ENCODE measurements around the gene PCSK5. TPM values are rescaled to one million over a fixed set of nuclear protein-coding genes. Genes with fewer than 3 reads are reported as not detected.

Gene PCSK5
- total RNA-seq, 1 experiment from 2014 or later = 7.5 TPM

DNA sequence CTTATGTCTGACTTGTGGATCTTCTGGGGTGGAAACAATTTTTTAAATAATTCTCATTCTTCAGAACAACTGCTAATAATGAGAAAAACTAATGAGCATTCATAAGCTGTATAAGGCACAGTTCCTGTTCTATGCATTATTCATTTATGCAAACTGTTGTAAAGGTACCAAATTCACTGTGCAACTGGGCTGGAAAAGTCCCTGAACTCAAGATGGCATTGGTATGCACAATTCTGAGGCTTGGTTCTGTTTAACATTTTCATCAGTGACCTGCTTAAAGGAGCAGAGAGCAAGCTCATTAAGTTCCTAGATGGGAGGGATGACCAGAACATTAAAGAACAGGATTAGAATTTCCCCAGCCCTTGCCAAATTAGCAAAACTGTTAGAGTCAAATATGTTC, 399.2 kb downstream of the PCSK5 start:
- Histone ChIP-seq H4K20me1 (ENCODE audit: control insufficient read depth, insufficient read depth, insufficient read length) (no peaks in the 10 kb centered on the region), H3K27me3 (ENCODE audit: insufficient read depth, low read length) (no peaks in the 10 kb centered on the region), H3K79me2 (ENCODE audit: insufficient read depth, low read length) (no peaks in the 10 kb centered on the region), H2BK15ac (ENCODE audit: low read depth, low read length) (no peak overlapping the region), H3T11ph (ENCODE audit: low read length) (no peak overlapping the region), H3K14ac (ENCODE audit: insufficient read depth, low read length) (no peak overlapping the region), H3K79me1 (ENCODE audit: insufficient read depth, low read depth, low read length, poor library complexity, severe bottlenecking) (no peaks in the 10 kb centered on the region), H3K23ac (ENCODE audit: insufficient read length, low read depth, low read length) (no peak overlapping the region), H2BK12ac (ENCODE audit: insufficient read length, low read depth, low read length) (no peak overlapping the region), H4K5ac (ENCODE audit: insufficient read length, low read depth, low read length) (no peak overlapping the region), H3K23me2 (ENCODE audit: insufficient read length, low read depth, low read length, poor library complexity, severe bottlenecking) (no peaks in the 10 kb centered on the region), H3K4ac (ENCODE audit: low read depth, low read length) (no peak overlapping the region), H3K18ac (ENCODE audit: insufficient read length, low read depth, low read length) (no peak overlapping the region), H3K4me2 (ENCODE audit: insufficient read depth, insufficient read length, low read length) (no peak overlapping the region), H2BK20ac (ENCODE audit: low read depth, low read length, poor library complexity, severe bottlenecking) (no peak overlapping the region), H2BK120ac (ENCODE audit: low read depth, low read length, poor library complexity, severe bottlenecking) (no peak overlapping the region), H2BK5ac (ENCODE audit: insufficient read length, low read length) (no peak overlapping the region), H3K9me3 (ENCODE audit: control insufficient read depth, low read depth, low read length) (no peaks in the 10 kb centered on the region), H3K27ac (ENCODE audit: insufficient read length, low read depth, low read length) (no peak overlapping the region), H4K91ac (ENCODE audit: insufficient read length, low read depth, low read length) (no peak overlapping the region), H3K9ac (ENCODE audit: extremely low read depth, insufficient read length, low read length) (no peak overlapping the region), H3K56ac (ENCODE audit: insufficient read length, low read depth, low read length) (no peak overlapping the region), H3K4me1 (ENCODE audit: insufficient read depth, low read length) (no peaks in the 10 kb centered on the region), H2AK5ac (ENCODE audit: insufficient read length, low read length) (no peak overlapping the region), H4K8ac (replicated peaks; ENCODE audit: insufficient read length, low read depth, low read length) (no peak overlapping the region), H2AFZ (ENCODE audit: low read length) (no peak overlapping the region)
- no peak overlapping the region for H3K4me3 Mint-ChIP-seq
- H3K27ac Mint-ChIP-seq = no peak overlapping the region
- TF ChIP-seq CTCF (conservative IDR thresholded peaks at IDR 0.05) = no peak
- H3K4me1 Mint-ChIP-seq = peaks cover 0 to 3% of the 10 kb centered on the region in 2 experiments; a peak in 1 of 4 replicates
- DNase-seq = no peak
- no peaks in the 10 kb centered on the region for H3K27me3 Mint-ChIP-seq (ENCODE audit: low read depth)
- H3K9me3 Mint-ChIP-seq = no peaks in the 10 kb centered on the region
- no peaks in the 10 kb centered on the region for H3K36me3 Mint-ChIP-seq (ENCODE audit: insufficient read depth in 1 of 3, low read depth in 3 of 3)

Data from H9 (cell line).